Kidney (tissue), 14 donors: ENCODE results near the gene C17orf75. TPM values are rescaled to one million over a fixed set of nuclear protein-coding genes. Genes with fewer than 3 reads are reported as not detected.
A peak's percentile ranks its signal among the peaks of the same experiment; 100 is the strongest.

Experiments used
- DNase-seq, 5 donors: peaks; one replicate each; pipeline ENCODE4 v3.0.0-alpha.2; 2013 to 2020
- FAIRE-seq: peaks from 2 replicates; lab custom pipeline; 2012; peaks lifted over from hg19 to GRCh38; lab: Jason Lieb, UNC
- H3K27ac ChIP-seq, 2 donors: one replicate each; pipeline ENCODE4 v1.7.0; 2013; ENCODE audit warnings: low read depth in 2 of 2, low read length in 2 of 2, inconsistent platforms in 1 of 2
- H3K27me3 ChIP-seq: one replicate; pipeline ENCODE4 v1.7.1; 2013; ENCODE audit warnings: low read length, inconsistent platforms; ENCODE audit not compliant: control insufficient read depth, insufficient read depth
- H3K36me3 ChIP-seq, 3 donors: one replicate each; pipeline versions ENCODE4 v1.7.0 to v1.7.1; 2013; ENCODE audit warnings: low read length in 3 of 3, control low read depth in 1 of 3, inconsistent platforms in 1 of 3; ENCODE audit not compliant: insufficient read depth in 3 of 3, control insufficient read depth in 2 of 3
- H3K4me1 ChIP-seq, 3 donors: one replicate each; pipeline versions ENCODE4 v1.7.0 to v1.7.1; 2013; ENCODE audit warnings: low read length in 3 of 3, inconsistent platforms in 1 of 3, low read depth in 1 of 3; ENCODE audit not compliant: control insufficient read depth in 2 of 3, insufficient read depth in 2 of 3
- H3K4me3 ChIP-seq, 3 donors: one replicate each; pipeline versions ENCODE4 v1.7.0 to v1.8.1; 2013; ENCODE audit warnings: low read length in 3 of 3, control low read depth in 1 of 3, inconsistent platforms in 1 of 3
- H3K9ac ChIP-seq, 3 donors: one replicate each; pipeline versions ENCODE4 v1.7.0 to v1.7.1; 2013; ENCODE audit warnings: low read length in 3 of 3, control low read depth in 1 of 3, inconsistent platforms in 1 of 3
- H3K9me3 ChIP-seq, 3 donors: one replicate each; pipeline versions ENCODE4 v1.7.0 to v1.7.1; 2013; ENCODE audit warnings: low read length in 3 of 3, control low read depth in 1 of 3, inconsistent platforms in 1 of 3; ENCODE audit not compliant: control insufficient read depth in 2 of 3, insufficient read depth in 1 of 3
- intact Hi-C: fragments of 100-400 bp; cut with DNase I; formaldehyde crosslinking; loops from one replicate; pipeline ENCODE4 v1.11.1; 2022
- polyA plus RNA-seq: library from polyadenylated mRNA; stranded (reverse); fragments of 350-450 nt; fragmentation: Illumina TruSeq; extraction: RNeasy Lipid Tissue Mini Kit (QIAGEN cat#74804); gene quantifications from one replicate; pipeline ENCODE4 v1.2.3, GENCODE V29; 2014; ENCODE audit warnings: low read depth, low replicate concordance; ENCODE audit not compliant: insufficient read depth
- total RNA-seq: library from RNA; stranded (reverse); fragmentation: NEBNext Ultra II Directional; extraction: Animal tissue kit (Norgen Biotek cat#: 25700); gene quantifications from one replicate; pipeline ENCODE4 v1.2.1, GENCODE V29; 2021
- TF ChIP-seq, protein P1 (sequence below): IDR thresholded peaks from 3 replicates; pipeline ENCODE4 v1.5.1; 2012; ENCODE audit warnings: mild to moderate bottlenecking, moderate library complexity, borderline replicate concordance; ENCODE audit not compliant: insufficient read depth; ENCODE audit errors: extremely low read depth
- donor health status: control.
- donor health status: control.
- donor health status: control.
- donor health status: control.
- donor health status: control.
- donor health status: DM: yes; HTN: yes; CAD: no.
- donor health status: Normal renal cell carcinoma (clear cell type).

C17orf75 gene
- total and polyA plus RNA-seq, 2 donors from 2014 or later = 19.4 to 31.6 TPM

DNA sequence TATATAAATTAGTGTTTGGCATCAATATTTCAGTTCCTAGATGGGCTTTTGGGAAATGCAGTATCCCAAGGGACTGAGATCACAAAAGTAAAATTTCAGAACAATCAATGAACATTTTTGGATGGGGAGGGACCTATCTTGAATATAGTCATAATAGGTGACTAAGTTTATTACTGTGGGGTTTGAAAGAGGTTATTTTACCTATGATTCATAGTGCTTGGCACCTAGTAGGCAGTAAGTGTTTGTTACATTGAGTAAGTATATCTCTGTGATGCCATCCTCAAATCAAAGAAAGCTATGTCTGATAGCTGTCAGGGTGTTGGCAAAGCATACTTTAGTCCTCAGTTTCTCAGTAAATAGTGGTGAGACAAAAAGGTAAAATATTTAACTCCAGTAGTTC lies 44.9 kb upstream of the C17orf75 start:
- Histone ChIP-seq H3K27me3 (no peaks in the 10 kb centered on the region), H3K9me3 (no peaks in the 10 kb centered on the region), H3K9ac (no peak overlapping the region), H3K36me3 (peaks cover 0 to 2% (median 2%) of the 10 kb centered on the region in 3 donors), H3K4me3 (no peak overlapping the region), H3K4me1 (peaks cover 2 to 5% (median 4%) of the 10 kb centered on the region in 3 donors), H3K27ac (no peak overlapping the region)
- intact Hi-C loops = no loop called here
- TF ChIP-seq, protein P1, sequence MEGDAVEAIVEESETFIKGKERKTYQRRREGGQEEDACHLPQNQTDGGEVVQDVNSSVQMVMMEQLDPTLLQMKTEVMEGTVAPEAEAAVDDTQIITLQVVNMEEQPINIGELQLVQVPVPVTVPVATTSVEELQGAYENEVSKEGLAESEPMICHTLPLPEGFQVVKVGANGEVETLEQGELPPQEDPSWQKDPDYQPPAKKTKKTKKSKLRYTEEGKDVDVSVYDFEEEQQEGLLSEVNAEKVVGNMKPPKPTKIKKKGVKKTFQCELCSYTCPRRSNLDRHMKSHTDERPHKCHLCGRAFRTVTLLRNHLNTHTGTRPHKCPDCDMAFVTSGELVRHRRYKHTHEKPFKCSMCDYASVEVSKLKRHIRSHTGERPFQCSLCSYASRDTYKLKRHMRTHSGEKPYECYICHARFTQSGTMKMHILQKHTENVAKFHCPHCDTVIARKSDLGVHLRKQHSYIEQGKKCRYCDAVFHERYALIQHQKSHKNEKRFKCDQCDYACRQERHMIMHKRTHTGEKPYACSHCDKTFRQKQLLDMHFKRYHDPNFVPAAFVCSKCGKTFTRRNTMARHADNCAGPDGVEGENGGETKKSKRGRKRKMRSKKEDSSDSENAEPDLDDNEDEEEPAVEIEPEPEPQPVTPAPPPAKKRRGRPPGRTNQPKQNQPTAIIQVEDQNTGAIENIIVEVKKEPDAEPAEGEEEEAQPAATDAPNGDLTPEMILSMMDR = no peak
- FAIRE-seq (no peak), DNase-seq (no peak)

GRCh38 chr17:32385971-32386370 lies 44.0 kb upstream of the C17orf75 start:
- intact Hi-C loops = no loop called here
- Histone ChIP-seq H3K27ac (peak overlapping the region in 1 of 2 donors; percentile 20), H3K9me3 (no peaks in the 10 kb centered on the region), H3K27me3 (no peaks in the 10 kb centered on the region), H3K36me3 (peaks cover 2 to 3% (median 2%) of the 10 kb centered on the region in 3 donors), H3K9ac (no peak overlapping the region), H3K4me1 (peaks cover 2 to 5% (median 4%) of the 10 kb centered on the region in 3 donors), H3K4me3 (no peak overlapping the region)
- no peak for DNase-seq
- FAIRE-seq = no peak
- TF ChIP-seq, protein P1 = no peak

GRCh38 chr17:32385121-32385520 lies 43.1 kb upstream of the C17orf75 start:
- intact Hi-C loops = no loop called here
- Histone ChIP-seq H3K27me3 (no peaks in the 10 kb centered on the region), H3K27ac (no peak overlapping the region), H3K4me1 (peaks cover 2 to 5% (median 4%) of the 10 kb centered on the region in 3 donors), H3K9ac (no peak overlapping the region), H3K36me3 (peaks cover 2 to 6% (median 4%) of the 10 kb centered on the region in 3 donors), H3K9me3 (no peaks in the 10 kb centered on the region), H3K4me3 (no peak overlapping the region)
- TF ChIP-seq, protein P1 = no peak
- FAIRE-seq (no peak), DNase-seq (no peak)

DNA sequence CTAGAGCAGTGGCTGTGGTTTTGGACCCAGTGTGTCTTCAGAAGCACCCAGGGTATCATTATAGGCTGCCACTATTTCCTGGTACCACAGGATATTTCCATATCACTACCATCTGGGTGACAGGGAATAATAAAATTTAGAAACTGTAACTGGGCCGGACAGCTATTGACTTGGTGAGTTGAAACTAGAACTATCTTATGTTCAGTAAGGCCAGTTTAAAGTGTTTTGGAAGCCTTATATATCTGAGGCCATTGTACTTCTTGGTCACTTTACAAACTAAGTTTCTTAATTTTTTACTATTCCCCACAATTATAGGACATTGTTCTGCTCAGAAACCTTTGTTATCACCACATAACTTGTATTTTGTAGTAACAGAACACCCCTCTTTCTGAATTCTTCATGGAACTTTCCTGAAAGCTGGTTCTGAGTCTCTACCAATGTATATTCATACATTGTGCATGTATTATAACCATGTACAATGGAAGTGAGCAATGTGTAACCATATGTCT lies 42.0 kb upstream of the C17orf75 start:
- intact Hi-C loops = no loop called here
- Histone ChIP-seq H3K9me3 (no peaks in the 10 kb centered on the region), H3K27ac (no peak overlapping the region), H3K4me1 (peaks cover 2 to 5% (median 4%) of the 10 kb centered on the region in 3 donors), H3K27me3 (no peaks in the 10 kb centered on the region), H3K9ac (no peak overlapping the region), H3K36me3 (peaks cover 2 to 14% (median 4%) of the 10 kb centered on the region in 3 donors), H3K4me3 (no peak overlapping the region)
- DNase-seq (no peak), FAIRE-seq (no peak)
- TF ChIP-seq, protein P1 = no peak
